Endothelial cell of hepatic sinusoid (primary cell): ENCODE results near the gene NEMP2.
"Not testable (repeated sequence)": the region's sequence is repeated elsewhere in the genome, so short reads cannot be mapped to it uniquely, and the experiment has no call there.

Experiments used
- in situ Hi-C: cut with HindIII; loops from 2 replicates; pipeline ENCODE4 v1.10.0; 2017; ENCODE audit warnings: low sequenced_read_pairs

The NEMP2 gene

DNA sequence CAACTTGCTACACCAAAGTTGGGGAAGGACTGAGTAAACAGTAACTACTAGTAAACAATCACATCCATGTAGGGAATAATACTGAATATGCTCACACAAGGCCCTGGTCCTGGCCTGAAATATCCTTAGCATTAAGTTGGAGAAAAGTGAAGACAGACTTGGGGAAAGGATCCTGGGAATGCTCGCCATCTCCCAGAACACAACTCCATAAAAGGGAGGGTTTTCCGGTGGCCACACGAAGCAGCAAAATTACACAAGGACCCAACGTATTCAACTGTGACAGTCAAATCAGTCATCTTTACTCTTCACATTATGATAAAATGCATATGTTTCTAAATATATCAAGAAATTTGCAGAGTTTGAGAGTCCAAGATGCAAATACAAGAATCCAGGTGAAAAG lies 7.3 kb downstream of the NEMP2 start:
- in situ Hi-C loops, result no loop called here

- in situ Hi-C loops, result no loop called here
These were observed 8.3 kb downstream of the NEMP2 start for GRCh38 chr2:190526105-190526750.

DNA sequence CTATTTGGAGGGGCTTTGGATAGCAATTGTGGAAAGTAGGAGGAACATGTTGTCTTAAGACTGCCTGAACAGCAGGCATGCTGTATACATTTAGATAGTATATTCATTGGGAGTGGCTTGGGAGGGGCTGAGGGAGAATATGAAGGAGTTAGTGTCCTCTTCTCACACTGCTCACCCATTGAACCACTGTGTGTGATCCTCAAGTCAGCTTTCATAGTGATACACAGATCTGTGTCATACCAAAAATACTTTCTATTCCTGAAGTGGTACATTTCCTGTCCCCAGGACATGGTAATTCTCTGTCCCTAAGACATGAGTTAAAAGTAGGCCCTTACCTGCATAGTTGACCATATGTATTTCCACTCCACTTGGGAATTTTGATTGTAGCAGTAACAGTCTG lies 9.6 kb downstream of the NEMP2 start:
- in situ Hi-C loops, result no loop called here

GRCh38 chr2:190519975-190520767 lies 14.4 kb downstream of the NEMP2 start:
- in situ Hi-C loops, result no loop called here

DNA sequence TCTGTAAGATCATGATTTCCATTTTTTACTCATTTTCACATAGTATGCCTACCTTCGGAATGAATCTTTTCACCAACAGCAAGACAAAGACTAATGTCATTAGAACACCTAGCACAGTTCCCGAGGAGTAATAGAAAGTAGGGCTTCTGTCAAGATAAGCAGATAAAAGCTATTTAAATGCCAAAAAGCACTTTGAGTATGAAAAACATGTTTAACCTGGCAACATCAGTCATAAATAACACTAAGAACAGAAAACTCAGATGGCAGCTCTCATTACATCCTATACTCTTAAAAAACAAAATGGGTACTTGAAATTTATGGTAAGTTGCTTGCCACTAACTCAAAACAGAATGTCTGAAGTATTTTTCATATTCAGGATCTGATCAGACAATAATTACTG lies 17.1 kb downstream of the NEMP2 start:
- in situ Hi-C loops, result no loop called here

- in situ Hi-C loops, result no loop called here
These were observed 18.8 kb downstream of the NEMP2 start for GRCh38 chr2:190515687-190516086.

DNA sequence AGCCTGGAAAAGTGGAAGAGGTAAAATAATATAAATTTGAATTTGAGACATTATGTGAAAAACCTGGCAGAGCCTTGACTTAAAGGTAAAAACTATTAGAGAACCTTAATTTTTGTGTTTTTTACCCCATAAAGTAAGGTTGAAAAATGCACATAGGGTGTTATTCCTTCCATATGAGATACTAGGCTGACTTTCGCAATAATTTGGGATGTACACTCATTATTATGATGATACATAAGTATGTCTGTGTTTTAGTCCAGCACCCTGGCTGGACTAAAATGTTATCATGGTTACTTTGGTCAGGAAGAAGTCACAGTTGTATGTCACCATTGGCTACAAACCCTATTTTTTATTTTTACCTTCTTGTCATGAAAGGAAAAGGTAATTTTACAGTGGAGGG lies 19.8 kb downstream of the NEMP2 start:
- in situ Hi-C loops, result no loop called here

DNA sequence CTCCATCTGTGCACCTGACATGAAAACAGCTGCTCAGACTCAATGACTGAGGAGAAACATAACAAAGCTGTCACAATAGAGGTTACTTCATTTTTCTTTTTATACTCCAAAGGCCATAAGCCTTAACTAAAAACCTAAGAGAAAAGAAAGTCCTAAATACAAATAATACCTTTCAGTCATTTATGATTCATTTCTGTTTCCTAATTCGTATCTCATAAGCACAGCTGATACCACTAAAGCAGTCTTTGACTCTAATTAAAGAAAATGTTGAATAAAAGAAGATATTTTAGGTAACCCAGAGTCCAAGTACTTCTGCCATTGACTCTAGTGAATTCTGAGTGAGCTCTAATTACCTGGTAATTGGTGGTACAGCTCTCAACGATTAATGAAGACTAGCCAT lies 20.6 kb downstream of the NEMP2 start:
- in situ Hi-C loops, result no loop called here

- in situ Hi-C loops, result no loop called here
These were observed 21.9 kb downstream of the NEMP2 start for GRCh38 chr2:190512539-190513095.

GRCh38 chr2:190511104-190511503 lies 23.4 kb downstream of the NEMP2 start:
- in situ Hi-C loops, result no loop called here

DNA sequence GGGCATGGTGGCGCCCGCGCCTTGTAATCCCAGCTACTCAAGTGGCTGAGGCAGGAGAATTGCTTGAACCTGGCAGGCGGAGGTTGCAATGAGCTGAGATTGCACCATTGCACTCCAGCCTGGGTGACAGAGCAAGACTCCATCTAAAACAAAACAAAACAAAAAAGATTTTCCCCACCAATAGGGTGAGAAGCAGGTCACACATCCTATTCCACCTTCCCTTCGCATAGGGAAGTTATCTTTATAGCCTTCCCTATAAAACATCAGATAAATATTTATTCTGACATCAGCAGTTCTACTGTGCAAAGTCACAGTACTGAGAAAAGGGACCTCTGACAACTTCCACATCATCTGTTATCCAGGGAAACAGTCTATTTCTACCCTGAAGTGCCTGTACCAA lies 24.6 kb downstream of the NEMP2 start:
- in situ Hi-C loops, result not testable (repeated sequence)

DNA sequence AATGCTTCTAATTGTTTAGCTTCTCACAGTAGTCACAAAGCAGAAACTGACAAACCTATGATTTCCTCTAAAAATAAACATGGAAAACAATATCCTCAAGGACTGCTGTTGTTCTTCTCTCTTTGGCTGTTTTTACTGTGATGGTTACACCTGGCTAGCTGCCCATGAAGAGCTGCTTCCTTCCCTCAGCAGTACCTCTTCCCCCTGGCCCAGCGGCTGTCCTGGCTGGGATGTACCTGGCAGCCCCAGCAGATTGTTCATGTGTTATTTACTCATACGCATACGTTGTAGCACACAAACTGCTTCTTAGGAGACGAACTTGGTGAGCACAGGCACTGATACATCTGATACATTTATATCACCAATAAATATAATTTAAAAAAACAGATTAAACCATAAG lies 27.4 kb downstream of the NEMP2 start:
- in situ Hi-C loops, result no loop called here

DNA sequence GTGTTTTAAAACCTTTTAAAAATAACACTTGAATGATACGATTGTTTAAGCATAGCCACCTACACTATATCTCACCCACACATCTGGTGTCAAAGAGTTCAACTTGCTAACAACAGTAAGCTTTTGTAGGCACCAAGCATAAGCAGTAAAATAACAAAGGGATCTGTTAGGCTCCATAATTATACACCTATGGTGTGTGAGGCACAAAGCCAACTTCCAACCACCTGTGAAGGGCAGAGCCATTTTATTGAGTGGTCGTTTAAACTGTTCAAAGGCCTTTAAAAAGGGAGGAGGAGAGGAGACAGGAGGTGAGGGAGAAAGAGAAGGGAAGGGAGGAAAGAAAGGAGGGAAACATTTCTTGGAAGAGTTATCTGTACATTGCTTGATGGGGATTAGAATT lies 27.9 kb downstream of the NEMP2 start:
- in situ Hi-C loops, result no loop called here

GRCh38 chr2:190505696-190506095 lies 28.8 kb downstream of the NEMP2 start:
- in situ Hi-C loops, result no loop called here

DNA sequence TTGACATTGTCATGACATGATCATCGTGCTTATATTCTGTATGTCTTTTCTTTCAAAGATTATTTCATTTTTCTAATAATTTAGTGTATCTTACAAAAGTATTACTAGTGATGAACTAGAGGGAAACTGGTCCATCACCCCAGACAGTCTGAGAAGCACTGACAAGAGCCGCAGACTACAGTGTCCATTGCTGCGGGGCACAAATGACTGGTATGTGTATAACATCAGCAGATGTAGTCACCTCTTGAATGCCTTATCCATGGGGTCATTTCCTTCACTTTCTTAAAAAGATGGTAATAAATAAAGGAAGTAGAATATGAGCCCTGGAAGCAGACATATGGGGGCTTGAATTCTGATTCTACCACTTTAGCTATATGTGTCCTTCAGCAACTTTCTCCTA lies 29.6 kb downstream of the NEMP2 start:
- in situ Hi-C loops, result no loop called here

DNA sequence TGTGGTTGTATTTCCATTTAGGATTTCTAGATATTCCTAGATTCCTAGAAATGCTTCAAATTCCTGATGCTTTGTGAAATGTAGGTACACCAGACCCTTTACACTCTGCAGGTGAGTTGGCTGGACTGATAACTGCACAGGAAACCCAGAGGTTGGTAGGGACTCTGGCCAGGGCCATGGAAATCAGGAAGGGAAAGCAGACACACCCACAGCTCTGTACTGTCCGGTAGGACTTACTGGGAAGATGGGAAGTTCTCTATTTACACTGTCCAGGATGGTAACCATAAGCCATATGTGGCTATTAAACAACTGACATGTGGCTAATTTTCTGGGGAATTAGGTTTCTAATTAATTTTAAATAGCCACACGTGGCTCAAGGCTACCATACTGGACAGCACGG lies 31.4 kb downstream of the NEMP2 start:
- in situ Hi-C loops, result no loop called here

- in situ Hi-C loops, result no loop called here
These were observed 32.7 kb downstream of the NEMP2 start for GRCh38 chr2:190501702-190502407.

DNA sequence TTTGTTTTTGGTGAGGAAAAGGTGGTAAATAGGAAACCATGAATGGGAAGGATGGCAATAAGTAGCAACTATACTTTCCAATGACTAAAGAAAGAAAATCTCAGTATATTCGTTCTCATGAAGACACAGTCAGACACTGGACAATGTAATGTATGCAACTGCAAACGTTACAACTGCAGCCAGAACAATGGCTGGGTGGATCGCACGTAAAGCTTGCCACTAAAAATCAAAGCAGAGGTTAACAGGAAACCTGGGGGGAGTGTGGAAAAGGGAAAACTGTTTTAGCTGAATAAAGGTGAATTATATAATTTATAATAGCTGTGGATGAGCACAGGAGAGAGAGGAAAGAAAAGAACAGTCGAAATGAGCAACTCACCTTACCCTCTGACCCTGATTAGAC lies 33.3 kb downstream of the NEMP2 start:
- in situ Hi-C loops, result no loop called here

DNA sequence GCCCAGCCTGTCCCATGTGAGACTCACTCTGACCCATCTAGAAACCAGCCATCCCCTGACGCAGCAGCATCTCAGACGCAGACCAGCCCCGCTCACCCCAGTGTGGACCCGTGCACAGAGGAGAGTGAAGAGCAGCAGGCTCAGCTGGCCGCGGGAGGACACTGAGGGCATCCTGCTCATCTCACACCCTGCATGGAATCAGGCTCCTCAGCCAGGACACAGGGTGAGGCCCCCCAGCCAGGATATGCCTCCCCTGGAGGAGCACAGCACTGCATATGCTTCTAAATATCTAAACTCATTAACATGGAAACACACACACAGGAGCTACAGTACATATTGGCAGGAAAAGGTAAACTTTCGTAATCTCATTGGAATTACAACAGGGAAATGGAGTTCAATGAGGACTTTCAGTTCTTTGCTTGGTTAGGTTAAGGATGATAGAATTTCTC lies 34.4 kb downstream of the NEMP2 start:
- in situ Hi-C loops, result no loop called here

DNA sequence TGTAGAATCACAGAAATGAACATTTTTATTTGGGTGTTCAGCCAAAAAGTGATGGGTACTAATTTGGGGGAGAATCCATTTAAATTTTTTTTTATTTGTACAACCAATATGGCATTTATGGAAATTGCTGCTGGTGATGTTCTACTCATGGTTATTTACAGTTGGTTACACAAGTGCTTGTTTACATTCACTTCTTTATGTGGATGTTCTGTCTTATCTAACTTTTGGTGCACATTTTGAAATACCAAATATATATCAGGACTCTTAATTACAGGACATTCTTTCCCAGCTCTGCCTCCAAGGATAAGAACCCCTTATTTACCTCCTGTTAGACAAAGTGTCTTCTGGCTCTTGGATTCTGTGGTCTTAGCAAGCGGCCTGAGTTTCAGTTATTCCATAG lies 35.2 kb downstream of the NEMP2 start:
- in situ Hi-C loops, result no loop called here

DNA sequence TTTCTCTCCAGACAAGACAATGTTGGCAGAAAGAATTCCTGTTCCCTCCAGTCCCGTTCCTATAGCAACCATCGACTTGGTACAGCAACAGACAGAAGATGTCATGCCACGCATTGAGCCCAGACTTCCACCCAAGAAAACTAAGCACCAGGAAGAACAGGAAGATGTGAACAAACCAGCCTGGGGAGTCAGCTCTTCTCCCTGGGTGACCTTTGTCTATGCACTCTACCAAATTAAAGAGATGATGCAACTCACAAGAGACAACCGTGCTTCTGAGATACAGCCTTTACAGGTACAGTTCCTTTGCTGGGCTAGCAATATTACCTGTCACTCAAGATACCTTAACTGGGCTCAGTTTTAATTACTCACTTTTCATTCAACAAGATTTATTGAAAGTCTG lies 37.1 kb downstream of the NEMP2 start:
- in situ Hi-C loops, result no loop called here
